Prostate gland (tissue), 2 donors: ENCODE results near the gene ACTN1. TPM values are rescaled to one million over a fixed set of nuclear protein-coding genes. Genes with fewer than 3 reads are reported as not detected.

Experiments
- DNase-seq: peaks from one replicate; pipeline ENCODE4 v3.0.0-alpha.2; 2019; ENCODE audit warnings: low spot score
- H3K27ac ChIP-seq, 2 donors: fragments of 200-600 bp; sonication (generic); 2 replicates each; pipeline ENCODE4 v1.5.1; 2017 to 2019
- H3K27me3 ChIP-seq: fragments of 200-600 bp; sonication (generic); replicated peaks from 2 replicates; pipeline ENCODE4 v1.5.1; 2019; ENCODE audit not compliant: insufficient read depth
- H3K36me3 ChIP-seq, 2 donors: fragments of 200-600 bp; sonication (generic); 1 replicate in 1 of 2; 2 replicates in 1 of 2; pipeline versions ENCODE4 v1.5.1 to v1.8.1; 2017 to 2019
- H3K4me1 ChIP-seq: fragments of 200-600 bp; sonication (generic); replicated peaks from 2 replicates; pipeline ENCODE4 v1.5.1; 2019
- H3K4me3 ChIP-seq, 2 donors: fragments of 200-600 bp; sonication (generic); 2 replicates each; pipeline ENCODE4 v1.5.1; 2017 to 2019
- H3K9me3 ChIP-seq: fragments of 200-600 bp; sonication (generic); 2 replicates; pipeline ENCODE4 v1.5.1; 2017
- POLR2A ChIP-seq: fragments of 450-650 bp; IDR thresholded peaks from one replicate; pipeline ENCODE4 v1.6.1; 2016; ENCODE audit warnings: antibody characterized with exemption, mild to moderate bottlenecking
- POLR2AphosphoS5 ChIP-seq: sonication (generic); formaldehyde crosslinking; IDR thresholded peaks from one replicate; pipeline ENCODE4 v1.6.1; 2017; ENCODE audit warnings: antibody characterized with exemption
- WGBS: methylation state at CpG from one replicate; pipeline ENCODE4 v1.1.5; 2018; 5-methylcytosine and 5-hydroxymethylcytosine counted together
- intact Hi-C: fragments of 100-400 bp; cut with DNase I; formaldehyde crosslinking; loops from one replicate; pipeline ENCODE4 v1.14.2; 2022
- total RNA-seq, 2 donors: library from RNA; depleted of rRNA; stranded (reverse); fragments of >200 nt; gene quantifications; one replicate each; pipeline ENCODE4 v1.1.0, GENCODE V29; 2016
- TF ChIP-seq, protein P1 (sequence below), 4 experiments: fragments of 200-600 bp in 2 of 4; fragments of 450-650 bp in 2 of 4; sonication (generic) in 2 of 4; IDR thresholded peaks; 1 replicate in 3 of 4; 2 replicates in 1 of 4; pipeline ENCODE4 v1.5.1; 2016 to 2019; ENCODE audit warnings: antibody characterized with exemption in 4 of 4, mild to moderate bottlenecking in 2 of 4, moderate library complexity in 2 of 4

Gene ACTN1
- total RNA-seq, 2 donors from 2014 or later = 197 to 240 TPM

DNA sequence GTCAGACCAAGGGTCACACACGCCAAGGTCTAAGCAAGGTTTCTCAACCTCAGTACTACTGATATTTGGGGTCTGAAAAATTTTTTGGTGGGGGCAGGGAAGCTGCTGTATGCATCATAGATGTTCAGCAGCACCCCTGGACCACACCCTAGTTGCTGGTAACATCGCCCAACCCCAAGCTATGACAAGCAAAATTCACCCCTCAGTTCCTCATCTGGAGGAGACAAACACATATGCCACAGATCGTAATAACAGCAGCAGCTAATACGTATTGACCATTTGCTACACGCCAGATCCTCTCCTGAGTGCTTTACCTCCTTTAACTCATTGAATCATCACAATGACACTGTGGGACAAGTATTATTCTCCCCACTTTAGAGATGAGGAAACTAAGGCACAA is 46.4 kb downstream of the ACTN1 start:
- no peaks in the 10 kb centered on the region for H3K9me3 ChIP-seq
- H3K27ac ChIP-seq = no peak overlapping the region
- WGBS = 87% methylated on average over 5 of the region's 5 CpGs
- no peaks in the 10 kb centered on the region for H3K36me3 ChIP-seq
- no peak overlapping the region for H3K4me3 ChIP-seq
- DNase-seq = no peak
- no peaks in the 10 kb centered on the region for H3K27me3 ChIP-seq
- intact Hi-C loops = no loop called here
- H3K4me1 ChIP-seq = peaks cover 10% of the 10 kb centered on the region
- TF ChIP-seq POLR2AphosphoS5 = no peak
- no peak for TF ChIP-seq POLR2A
- TF ChIP-seq, protein P1, sequence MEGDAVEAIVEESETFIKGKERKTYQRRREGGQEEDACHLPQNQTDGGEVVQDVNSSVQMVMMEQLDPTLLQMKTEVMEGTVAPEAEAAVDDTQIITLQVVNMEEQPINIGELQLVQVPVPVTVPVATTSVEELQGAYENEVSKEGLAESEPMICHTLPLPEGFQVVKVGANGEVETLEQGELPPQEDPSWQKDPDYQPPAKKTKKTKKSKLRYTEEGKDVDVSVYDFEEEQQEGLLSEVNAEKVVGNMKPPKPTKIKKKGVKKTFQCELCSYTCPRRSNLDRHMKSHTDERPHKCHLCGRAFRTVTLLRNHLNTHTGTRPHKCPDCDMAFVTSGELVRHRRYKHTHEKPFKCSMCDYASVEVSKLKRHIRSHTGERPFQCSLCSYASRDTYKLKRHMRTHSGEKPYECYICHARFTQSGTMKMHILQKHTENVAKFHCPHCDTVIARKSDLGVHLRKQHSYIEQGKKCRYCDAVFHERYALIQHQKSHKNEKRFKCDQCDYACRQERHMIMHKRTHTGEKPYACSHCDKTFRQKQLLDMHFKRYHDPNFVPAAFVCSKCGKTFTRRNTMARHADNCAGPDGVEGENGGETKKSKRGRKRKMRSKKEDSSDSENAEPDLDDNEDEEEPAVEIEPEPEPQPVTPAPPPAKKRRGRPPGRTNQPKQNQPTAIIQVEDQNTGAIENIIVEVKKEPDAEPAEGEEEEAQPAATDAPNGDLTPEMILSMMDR (IDR thresholded peaks at IDR 0.05) = no peak

DNA sequence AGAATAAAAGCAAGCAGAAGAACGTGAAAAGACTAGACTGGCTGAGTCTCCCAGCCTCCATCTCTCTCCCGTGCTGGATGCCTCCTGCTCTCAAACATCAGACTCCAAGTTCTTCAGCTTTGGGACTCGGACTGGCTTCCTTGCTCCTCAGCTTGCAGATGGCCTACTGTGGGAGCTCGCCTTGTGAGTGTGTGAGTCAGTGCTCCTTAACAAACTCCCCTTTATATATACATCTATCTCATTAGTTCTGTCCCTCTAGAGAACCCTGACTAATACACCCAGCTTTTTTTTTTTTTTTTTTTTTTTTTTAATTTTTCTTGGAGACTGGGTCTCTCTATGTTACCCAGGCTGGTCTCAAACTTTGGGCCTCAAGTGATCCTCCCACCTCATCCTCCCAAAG is 46.9 kb downstream of the ACTN1 start:
- no peaks in the 10 kb centered on the region for H3K27me3 ChIP-seq
- H3K36me3 ChIP-seq = no peaks in the 10 kb centered on the region
- H3K4me3 ChIP-seq = no peak overlapping the region
- H3K27ac ChIP-seq = no peak overlapping the region
- TF ChIP-seq, protein P1 (IDR thresholded peaks at IDR 0.05) = no peak
- TF ChIP-seq POLR2A (no peak), POLR2AphosphoS5 (no peak)
- intact Hi-C loops = no loop called here
- H3K4me1 ChIP-seq = peaks cover 5% of the 10 kb centered on the region
- 61% methylated on average over 4 of the region's 4 CpGs for WGBS
- no peak for DNase-seq
- no peaks in the 10 kb centered on the region for H3K9me3 ChIP-seq

DNA sequence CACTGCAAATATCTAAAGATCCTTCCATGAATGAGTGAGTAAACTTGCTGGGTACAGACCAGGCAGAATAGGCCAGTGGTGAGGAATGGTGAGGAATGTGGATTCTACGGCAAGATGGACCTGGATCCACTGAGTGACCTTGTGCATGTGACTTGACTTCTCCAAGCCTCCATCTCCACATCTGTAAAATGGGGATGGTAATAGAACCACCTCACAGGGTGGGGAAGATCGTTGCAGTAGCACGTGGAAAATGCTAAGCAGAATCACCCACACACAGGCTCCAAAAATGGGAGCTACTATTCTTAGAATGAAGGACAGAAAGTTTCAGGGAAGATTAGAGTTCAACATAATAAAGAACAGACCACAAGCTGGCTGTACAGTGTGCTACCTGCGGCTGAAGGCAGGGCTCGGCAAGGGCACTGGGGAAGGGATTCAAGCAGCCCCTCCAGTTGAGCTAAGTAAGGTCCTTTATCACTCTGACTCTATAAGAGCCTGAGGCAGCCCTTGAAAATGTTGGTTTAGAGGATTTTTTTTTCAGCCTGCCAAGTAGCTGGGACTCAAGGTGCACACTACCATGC is 47.5 kb downstream of the ACTN1 start:
- Histone ChIP-seq H3K4me3 (no peak overlapping the region), H3K9me3 (no peaks in the 10 kb centered on the region), H3K27me3 (no peaks in the 10 kb centered on the region), H3K4me1 (peaks cover 5% of the 10 kb centered on the region), H3K36me3 (no peaks in the 10 kb centered on the region), H3K27ac (peak overlapping the region in 1 of 2 donors; percentile 17)
- 63% methylated on average over 5 of the region's 5 CpGs for WGBS
- DNase-seq = no peak
- intact Hi-C loops = no loop called here
- TF ChIP-seq POLR2AphosphoS5 = no peak
- no peak for TF ChIP-seq POLR2A
- TF ChIP-seq, protein P1 (IDR thresholded peaks at IDR 0.05) = no peak

DNA sequence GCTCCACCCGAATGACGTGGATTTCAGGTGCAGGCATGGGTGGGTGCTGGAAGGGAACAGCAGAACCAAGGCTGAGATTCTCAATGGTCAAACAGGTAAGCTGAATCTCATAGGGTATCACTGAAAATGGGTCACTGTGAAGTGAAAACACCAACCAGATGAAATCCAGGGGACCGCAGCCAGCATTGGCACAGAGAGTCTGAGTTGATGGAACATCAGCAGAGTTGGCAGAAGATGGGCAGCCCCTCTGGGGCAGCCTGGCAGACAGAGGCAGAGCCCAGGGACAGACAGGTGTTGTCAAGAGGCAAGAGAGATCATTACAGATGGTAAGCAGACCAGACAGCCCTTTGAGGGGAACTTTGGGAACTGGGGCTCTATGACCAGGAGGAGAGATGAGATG is 48.0 kb downstream of the ACTN1 start:
- peak overlapping the region in 1 of 2 donors; percentile 17 for H3K27ac ChIP-seq
- TF ChIP-seq POLR2AphosphoS5 (no peak), POLR2A (no peak)
- TF ChIP-seq, protein P1 (IDR thresholded peaks at IDR 0.05) = no peak
- H3K4me3 ChIP-seq = no peak overlapping the region
- intact Hi-C loops = no loop called here
- DNase-seq = no peak
- H3K27me3 ChIP-seq = no peaks in the 10 kb centered on the region
- WGBS = 78% methylated on average over 3 of the region's 3 CpGs
- H3K36me3 ChIP-seq = no peaks in the 10 kb centered on the region
- peaks cover 4% of the 10 kb centered on the region for H3K4me1 ChIP-seq
- no peaks in the 10 kb centered on the region for H3K9me3 ChIP-seq

DNA sequence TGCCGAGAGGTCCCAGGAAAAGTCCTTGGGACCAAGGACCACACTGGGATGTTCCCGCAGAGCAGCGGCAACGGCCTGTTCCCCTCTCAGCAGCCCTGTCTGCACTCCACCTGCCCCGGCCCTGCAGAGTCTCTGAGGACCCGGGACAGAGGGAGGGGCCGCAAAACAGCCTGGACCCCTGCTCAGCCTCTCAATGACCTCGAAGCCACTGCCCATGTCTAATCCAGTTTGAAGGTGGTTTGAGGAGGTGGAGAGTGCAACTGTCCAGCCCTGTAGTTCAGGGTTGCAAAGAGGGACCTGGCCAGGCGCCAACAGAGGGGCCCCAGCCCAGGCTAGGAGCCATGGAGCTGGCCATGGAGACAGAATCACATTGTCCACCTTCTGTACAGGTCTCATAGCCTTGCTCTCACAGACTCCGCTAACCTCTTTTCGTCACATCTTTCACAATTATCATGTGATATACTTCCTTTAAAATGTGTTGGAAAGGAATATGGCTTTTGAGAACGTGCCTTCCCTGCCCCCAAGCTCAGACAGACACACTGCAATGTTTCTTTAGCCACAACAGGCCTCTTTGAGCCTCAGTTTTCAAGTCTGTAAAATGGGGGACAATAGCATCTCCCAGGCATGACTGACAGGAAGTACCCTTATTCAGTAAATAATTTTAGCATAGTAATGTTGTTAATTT is 49.3 kb downstream of the ACTN1 start:
- WGBS = 82% methylated on average over 12 of the region's 12 CpGs
- no peak overlapping the region for H3K4me3 ChIP-seq
- no peaks in the 10 kb centered on the region for H3K9me3 ChIP-seq
- DNase-seq = no peak
- peak overlapping the region in 1 of 2 donors; percentile 31 for H3K27ac ChIP-seq
- H3K4me1 ChIP-seq = no peaks in the 10 kb centered on the region
- H3K36me3 ChIP-seq = no peaks in the 10 kb centered on the region
- no peaks in the 10 kb centered on the region for H3K27me3 ChIP-seq
- intact Hi-C loops = no loop called here
- no peak for TF ChIP-seq POLR2AphosphoS5
- TF ChIP-seq, protein P1 (IDR thresholded peaks at IDR 0.05) = no peak
- no peak for TF ChIP-seq POLR2A
